ENCODE results near the gene MORF4L2. TPM values are rescaled to one million over a fixed set of nuclear protein-coding genes. Genes with fewer than 3 reads are reported as not detected.
"Not testable (repeated sequence)": the region's sequence is repeated elsewhere in the genome, so short reads cannot be mapped to it uniquely, and the experiment has no call there.

MORF4L2 gene
- total RNA-seq, 1 donor = 741 TPM

DNA sequence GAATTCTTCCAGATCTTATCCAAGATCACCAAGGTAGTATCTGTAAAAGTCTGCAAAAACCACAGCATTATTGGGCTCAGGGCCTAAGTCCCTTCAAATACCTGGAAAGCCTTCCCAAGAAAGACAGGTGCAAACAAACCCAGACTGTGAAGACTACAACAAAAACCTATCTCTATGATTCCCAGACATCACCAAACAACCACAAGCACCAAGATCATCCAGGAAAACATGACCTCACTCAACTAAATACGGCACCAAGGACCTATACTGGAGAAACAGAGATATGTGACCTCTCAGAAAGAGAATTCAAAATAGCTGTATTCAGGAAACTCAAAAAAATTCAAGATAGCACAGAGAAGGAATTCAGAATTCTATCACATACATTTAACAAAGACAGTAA lies 42.4 kb downstream of the MORF4L2 start:
- TF ChIP-seq, protein P1, sequence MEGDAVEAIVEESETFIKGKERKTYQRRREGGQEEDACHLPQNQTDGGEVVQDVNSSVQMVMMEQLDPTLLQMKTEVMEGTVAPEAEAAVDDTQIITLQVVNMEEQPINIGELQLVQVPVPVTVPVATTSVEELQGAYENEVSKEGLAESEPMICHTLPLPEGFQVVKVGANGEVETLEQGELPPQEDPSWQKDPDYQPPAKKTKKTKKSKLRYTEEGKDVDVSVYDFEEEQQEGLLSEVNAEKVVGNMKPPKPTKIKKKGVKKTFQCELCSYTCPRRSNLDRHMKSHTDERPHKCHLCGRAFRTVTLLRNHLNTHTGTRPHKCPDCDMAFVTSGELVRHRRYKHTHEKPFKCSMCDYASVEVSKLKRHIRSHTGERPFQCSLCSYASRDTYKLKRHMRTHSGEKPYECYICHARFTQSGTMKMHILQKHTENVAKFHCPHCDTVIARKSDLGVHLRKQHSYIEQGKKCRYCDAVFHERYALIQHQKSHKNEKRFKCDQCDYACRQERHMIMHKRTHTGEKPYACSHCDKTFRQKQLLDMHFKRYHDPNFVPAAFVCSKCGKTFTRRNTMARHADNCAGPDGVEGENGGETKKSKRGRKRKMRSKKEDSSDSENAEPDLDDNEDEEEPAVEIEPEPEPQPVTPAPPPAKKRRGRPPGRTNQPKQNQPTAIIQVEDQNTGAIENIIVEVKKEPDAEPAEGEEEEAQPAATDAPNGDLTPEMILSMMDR (IDR thresholded peaks at IDR 0.05; ENCODE audit: insufficient read depth, low read length) = no peak
- DNase-seq (ENCODE audit: low read depth) = no peak
- H3K4me3 ChIP-seq (ENCODE audit: low read depth, low read length) = no peak overlapping the region

DNA sequence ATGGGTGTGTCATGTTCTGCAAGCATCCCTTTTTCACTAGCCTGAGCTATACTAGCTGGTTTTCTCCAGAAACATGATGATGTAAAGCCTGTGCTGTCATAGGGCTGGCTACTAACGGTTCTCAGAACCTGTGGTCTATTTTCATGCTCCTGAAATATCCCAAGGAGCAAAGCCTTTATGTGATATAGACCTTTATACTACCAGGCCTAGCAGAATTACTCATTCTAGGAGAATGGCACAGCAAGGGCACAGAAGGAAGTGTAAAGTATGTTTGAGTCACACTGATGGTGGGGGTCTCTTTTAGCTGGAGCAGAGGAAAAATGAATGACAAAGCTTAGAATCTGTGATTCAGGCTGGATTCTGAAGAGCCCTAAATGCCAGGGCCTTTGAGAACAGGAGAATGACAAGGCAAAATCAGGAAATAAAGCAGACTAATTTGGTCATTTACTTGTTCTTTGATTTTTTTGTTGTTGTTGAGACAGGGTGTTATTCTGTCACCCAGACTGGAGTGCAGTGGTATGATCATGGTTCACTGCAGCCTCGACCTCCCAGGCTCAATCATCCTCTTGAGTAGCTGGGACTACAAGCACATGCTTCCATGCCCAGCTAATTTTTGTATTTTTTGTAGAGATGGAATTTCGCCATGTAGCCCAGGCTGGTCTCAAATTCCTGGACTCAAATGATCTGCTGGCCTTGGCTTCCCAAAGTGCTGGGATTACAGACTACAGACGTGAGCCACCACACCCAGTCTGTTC lies 45.9 kb downstream of the MORF4L2 start:
- no peak overlapping the region for H3K4me3 ChIP-seq (ENCODE audit: low read depth, low read length)
- DNase-seq (ENCODE audit: low read depth) = peak; percentile 30
- TF ChIP-seq, protein P1 (IDR thresholded peaks at IDR 0.05; ENCODE audit: insufficient read depth, low read length) = no peak

DNA sequence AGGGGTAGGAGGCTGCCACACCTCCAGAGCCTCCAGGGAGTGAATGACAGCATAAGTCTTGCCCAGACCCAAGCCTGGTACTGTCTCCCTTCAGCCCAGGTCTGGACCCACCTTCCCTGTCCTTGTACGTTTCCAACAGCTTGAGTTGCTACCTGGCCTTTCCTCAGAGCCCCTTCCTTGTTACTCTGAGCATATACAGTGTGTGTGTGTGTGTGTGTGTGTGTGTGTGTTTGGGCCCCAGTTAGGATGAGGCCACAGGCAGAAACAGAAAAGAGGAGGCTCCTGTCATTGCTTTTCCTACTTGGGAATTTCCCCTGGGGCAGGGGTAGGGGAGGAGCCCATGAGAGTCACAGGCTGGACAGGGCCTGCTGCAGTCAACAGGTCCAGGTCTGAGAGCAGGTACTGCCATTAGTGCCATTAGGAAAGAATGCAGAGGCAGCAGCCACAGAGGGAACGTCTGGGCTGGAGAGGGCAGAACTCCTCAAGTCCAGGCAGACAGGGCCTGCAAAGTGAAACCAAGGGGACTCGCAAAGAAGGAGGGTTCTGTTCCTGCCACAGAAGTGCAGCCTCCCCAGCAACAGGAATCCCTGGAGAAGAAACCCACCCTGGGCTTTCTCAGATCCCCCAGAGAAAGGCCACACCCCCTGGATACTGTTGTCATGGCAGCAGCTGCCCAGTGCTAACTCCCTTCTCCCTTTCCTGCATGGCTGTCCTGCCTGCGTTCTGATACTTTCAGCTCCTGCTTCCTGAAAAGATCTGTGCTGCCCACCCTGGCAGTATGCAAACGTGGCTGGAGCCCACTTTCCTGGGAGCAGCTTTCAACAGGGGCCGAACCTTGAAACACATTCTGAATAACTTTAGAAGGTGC lies 47.8 kb downstream of the MORF4L2 start:
- peak; percentile 22 for DNase-seq (ENCODE audit: low read depth)

DNA sequence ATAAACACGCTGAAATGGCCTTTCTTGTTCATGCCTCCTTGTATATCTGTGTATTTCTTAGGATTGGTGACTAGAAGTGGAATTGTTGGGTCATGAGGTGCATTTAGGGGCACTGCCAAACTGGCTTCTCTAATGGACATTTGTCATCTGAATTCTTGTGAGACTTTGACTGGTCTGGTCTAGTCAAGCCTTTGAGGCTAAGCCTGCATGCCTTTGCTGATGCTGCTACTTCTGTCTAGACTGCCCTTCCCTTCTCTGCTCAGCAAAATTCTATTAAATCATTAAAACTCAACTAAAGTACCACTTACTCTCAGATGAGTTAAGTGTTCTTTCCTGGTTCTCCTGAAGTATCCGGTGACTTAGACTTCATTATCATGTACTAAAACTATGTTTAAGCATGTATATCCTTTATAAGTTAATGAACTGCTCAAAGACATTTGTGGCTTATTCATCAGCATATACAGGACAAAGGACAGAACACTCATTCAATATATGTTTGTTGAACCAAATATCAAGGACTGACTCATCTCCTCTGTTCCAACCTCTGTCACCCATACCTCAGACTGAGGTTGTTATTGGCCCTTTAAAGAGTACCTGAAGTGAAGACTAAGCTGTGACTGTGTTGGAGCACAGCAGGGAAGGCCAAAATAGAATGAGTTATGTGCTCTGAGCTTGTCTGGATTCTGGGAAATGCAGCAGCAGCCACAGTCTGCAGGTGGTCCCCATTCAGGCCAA lies 48.7 kb downstream of the MORF4L2 start:
- no peak overlapping the region for H3K4me3 ChIP-seq (ENCODE audit: low read depth, low read length)
- no peak for DNase-seq (ENCODE audit: low read depth)
- TF ChIP-seq, protein P1 (IDR thresholded peaks at IDR 0.05; ENCODE audit: insufficient read depth, low read length) = no peak

More for the DNA sequence above, 47.8 kb downstream of the MORF4L2 start:
- H3K4me3 ChIP-seq (ENCODE audit: low read depth, low read length) = not testable (repeated sequence)

DNA sequence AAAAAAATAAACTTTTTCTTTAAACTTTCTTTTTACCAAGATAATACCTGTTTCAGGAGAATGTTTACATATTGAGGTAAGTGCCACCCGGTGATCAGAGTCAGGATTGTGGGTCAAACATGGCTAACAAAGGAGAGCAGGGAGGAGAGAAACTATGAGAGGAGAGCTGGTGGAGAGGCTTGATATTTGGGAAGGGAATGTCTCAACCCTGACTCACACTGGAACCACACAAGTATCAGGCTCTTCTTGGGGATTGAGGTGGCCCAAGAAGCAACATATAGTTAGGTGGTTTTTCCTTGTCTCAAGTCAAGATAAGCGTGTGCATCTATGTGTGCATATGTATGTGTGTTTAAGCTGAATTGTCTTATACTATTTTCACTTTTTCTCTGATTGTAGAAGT lies 51.1 kb downstream of the MORF4L2 start:
- TF ChIP-seq, protein P1 (IDR thresholded peaks at IDR 0.05; ENCODE audit: insufficient read depth, low read length) = no peak
- DNase-seq (ENCODE audit: low read depth) = no peak
- no peak overlapping the region for H3K4me3 ChIP-seq (ENCODE audit: low read depth, low read length)

DNA sequence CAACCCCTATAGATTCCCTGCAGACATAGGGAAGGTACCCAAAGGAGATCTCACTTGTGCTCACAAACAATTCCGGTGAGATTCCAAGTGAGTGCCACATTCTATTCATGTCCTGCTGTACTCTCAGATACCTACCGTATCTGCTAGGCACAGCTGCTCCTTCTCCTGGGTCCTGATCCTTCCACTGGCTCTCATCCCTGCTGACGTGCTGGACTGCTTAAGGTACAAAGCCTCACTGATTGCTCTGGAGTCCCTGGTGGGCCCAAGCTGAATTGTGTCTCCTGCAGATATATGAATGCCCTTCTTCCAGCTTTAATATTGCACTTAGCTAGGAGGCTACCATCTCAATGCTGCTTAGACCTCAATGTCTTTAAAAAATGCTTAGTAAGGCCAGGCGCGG lies 55.4 kb downstream of the MORF4L2 start:
- no peak for DNase-seq (ENCODE audit: low read depth)
- no peak overlapping the region for H3K4me3 ChIP-seq (ENCODE audit: low read depth, low read length)
- TF ChIP-seq, protein P1 (IDR thresholded peaks at IDR 0.05; ENCODE audit: insufficient read depth, low read length) = no peak

DNA sequence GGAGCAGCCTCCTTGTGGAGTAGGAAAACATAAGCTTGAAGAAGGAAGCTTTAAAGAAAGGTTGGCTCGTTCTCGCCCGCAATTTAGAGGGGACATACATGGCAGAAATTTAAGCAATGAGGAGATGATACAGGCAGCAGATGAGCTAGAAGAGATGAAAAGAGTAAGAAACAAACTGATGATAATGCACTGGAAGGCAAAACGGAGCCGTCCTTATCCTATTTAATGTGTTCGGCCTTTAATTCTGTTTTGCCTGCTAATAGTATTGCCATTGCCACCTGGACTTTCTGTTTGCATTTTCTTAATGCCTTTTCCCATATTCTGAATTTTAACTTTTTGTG lies 56.4 kb downstream of the MORF4L2 start:
- peak overlapping the region; percentile 72 for H3K4me3 ChIP-seq (ENCODE audit: low read depth, low read length)
- no peak for DNase-seq (ENCODE audit: low read depth)
- TF ChIP-seq, protein P1 (IDR thresholded peaks at IDR 0.05; ENCODE audit: insufficient read depth, low read length) = no peak

Data from fibroblast of the aortic adventitia (primary cell).